ENCODE measurements around the gene SPAG16.

DNA sequence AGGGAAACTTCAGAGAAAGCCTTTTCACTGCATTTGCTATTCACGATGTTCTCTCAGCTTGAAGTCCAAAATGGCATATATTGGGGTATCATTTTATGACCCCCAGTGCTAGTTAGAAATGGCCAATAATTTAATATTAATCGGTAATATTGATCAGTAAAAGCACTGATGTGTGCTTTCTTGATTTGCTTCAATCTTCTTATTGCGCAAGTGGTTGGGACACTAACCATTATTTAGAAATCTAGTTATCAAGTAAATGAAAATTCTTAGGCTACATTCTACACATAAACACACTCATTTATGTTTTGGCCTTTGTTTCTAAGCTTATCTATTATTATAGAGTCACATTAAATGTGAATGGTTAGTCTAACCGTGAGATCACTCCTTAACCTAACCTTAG is 1076.9 kb downstream of the SPAG16 start:
- no peak for TF ChIP-seq POLR2A (IDR thresholded peaks at IDR 0.05)
- no peak for TF ChIP-seq EP300 (IDR thresholded peaks at IDR 0.05)
- TF ChIP-seq, protein P1, sequence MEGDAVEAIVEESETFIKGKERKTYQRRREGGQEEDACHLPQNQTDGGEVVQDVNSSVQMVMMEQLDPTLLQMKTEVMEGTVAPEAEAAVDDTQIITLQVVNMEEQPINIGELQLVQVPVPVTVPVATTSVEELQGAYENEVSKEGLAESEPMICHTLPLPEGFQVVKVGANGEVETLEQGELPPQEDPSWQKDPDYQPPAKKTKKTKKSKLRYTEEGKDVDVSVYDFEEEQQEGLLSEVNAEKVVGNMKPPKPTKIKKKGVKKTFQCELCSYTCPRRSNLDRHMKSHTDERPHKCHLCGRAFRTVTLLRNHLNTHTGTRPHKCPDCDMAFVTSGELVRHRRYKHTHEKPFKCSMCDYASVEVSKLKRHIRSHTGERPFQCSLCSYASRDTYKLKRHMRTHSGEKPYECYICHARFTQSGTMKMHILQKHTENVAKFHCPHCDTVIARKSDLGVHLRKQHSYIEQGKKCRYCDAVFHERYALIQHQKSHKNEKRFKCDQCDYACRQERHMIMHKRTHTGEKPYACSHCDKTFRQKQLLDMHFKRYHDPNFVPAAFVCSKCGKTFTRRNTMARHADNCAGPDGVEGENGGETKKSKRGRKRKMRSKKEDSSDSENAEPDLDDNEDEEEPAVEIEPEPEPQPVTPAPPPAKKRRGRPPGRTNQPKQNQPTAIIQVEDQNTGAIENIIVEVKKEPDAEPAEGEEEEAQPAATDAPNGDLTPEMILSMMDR (IDR thresholded peaks at IDR 0.05): no peak

Measured in tibial nerve (tissue), 4 donors.